ENCODE data around the gene ZNF420.

DNA sequence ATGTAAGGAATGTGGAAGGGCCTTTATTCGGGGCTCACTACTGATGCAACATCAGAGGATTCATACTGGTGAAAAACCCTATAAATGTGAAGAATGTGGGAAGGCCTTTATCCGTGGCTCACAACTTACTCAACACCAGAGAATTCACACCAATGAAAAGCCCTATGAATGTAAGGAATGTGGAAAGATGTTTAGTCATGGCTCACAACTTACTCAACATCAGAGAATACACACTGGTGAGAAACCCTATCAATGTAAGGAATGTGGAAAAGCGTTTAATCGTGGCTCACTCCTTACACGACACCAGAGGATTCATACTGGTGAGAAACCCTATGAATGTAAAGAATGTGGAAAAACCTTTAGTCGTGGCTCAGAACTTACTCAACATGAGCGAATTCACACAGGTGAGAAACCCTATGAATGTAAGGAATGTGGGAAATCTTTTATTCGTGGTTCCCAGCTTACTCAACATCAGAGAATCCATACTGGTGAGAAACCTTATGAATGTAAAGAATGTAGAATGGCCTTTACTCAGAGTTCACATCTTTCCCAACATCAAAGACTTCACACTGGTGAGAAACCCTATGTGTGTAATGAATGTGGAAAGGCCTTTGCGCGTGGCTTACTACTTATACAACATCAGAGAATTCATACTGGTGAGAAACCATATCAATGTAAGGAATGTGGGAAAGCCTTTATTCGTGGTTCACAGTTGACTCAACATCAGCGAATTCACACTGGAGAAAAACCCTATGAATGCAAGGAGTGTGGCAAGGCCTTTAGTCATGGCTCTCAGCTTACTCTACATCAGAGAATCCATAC is 50.0 kb downstream of the ZNF420 start:
- no peak for TF ChIP-seq EP300 (IDR thresholded peaks at IDR 0.05; ENCODE audit: borderline replicate concordance in 1 of 2, low read depth in 2 of 2, low read length in 2 of 2)
- TF ChIP-seq, protein P1, sequence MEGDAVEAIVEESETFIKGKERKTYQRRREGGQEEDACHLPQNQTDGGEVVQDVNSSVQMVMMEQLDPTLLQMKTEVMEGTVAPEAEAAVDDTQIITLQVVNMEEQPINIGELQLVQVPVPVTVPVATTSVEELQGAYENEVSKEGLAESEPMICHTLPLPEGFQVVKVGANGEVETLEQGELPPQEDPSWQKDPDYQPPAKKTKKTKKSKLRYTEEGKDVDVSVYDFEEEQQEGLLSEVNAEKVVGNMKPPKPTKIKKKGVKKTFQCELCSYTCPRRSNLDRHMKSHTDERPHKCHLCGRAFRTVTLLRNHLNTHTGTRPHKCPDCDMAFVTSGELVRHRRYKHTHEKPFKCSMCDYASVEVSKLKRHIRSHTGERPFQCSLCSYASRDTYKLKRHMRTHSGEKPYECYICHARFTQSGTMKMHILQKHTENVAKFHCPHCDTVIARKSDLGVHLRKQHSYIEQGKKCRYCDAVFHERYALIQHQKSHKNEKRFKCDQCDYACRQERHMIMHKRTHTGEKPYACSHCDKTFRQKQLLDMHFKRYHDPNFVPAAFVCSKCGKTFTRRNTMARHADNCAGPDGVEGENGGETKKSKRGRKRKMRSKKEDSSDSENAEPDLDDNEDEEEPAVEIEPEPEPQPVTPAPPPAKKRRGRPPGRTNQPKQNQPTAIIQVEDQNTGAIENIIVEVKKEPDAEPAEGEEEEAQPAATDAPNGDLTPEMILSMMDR (IDR thresholded peaks at IDR 0.05; ENCODE audit: control extremely low read depth in 1 of 3, insufficient read depth in 1 of 3, low read depth in 1 of 3, low read length in 3 of 3) = no peak
- TF ChIP-seq, protein P2, sequence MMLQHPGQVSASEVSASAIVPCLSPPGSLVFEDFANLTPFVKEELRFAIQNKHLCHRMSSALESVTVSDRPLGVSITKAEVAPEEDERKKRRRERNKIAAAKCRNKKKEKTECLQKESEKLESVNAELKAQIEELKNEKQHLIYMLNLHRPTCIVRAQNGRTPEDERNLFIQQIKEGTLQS (IDR thresholded peaks at IDR 0.05; ENCODE audit: insufficient read depth, low read depth, low read length) = no peak
- TF ChIP-seq EZH2 (IDR thresholded peaks at IDR 0.05; ENCODE audit: low read depth, low read length, severe bottlenecking) = no peak
- TF ChIP-seq POLR2A (IDR thresholded peaks at IDR 0.05; ENCODE audit: control extremely low read depth in 1 of 2, low read depth in 2 of 2, low read length in 2 of 2) = no peak
- no peak for TF ChIP-seq SIN3A (conservative IDR thresholded peaks at IDR 0.05 in 1 of 2, IDR thresholded peaks at IDR 0.05 in 1 of 2; ENCODE audit: low read depth in 1 of 2, low read length in 2 of 2)
- no peak for TF ChIP-seq SUZ12 (IDR thresholded peaks at IDR 0.05; ENCODE audit: low read length)
- TF ChIP-seq POLR2AphosphoS5 (IDR thresholded peaks at IDR 0.05; ENCODE audit: low read depth, low read length) = no peak
- TF ChIP-seq RXRA (IDR thresholded peaks at IDR 0.05; ENCODE audit: insufficient read depth, low read depth, low read length) = no peak

Measured in H1 (cell line).